ENCODE data around the gene WDR72.

The WDR72 gene

GRCh38 chr15:53527996-53528395 is 231.5 kb downstream of the WDR72 start:
- DNase-seq: no peak

- no peak for DNase-seq
These were observed 233.6 kb downstream of the WDR72 start for GRCh38 chr15:53525894-53526293.

GRCh38 chr15:53522991-53523390 is 236.5 kb downstream of the WDR72 start:
- DNase-seq: no peak

- DNase-seq: no peak
These were observed 238.5 kb downstream of the WDR72 start for GRCh38 chr15:53520996-53521395.

- no peak for DNase-seq
These were observed 246.0 kb downstream of the WDR72 start for GRCh38 chr15:53513431-53513830.

GRCh38 chr15:53512029-53512428 is 247.4 kb downstream of the WDR72 start:
- no peak for DNase-seq

GRCh38 chr15:53511175-53511574 is 248.3 kb downstream of the WDR72 start:
- DNase-seq: no peak

GRCh38 chr15:53506370-53506769 is 253.1 kb downstream of the WDR72 start:
- no peak for DNase-seq

GRCh38 chr15:53498996-53499395 is 260.5 kb downstream of the WDR72 start:
- no peak for DNase-seq

GRCh38 chr15:53490341-53490740 is 269.1 kb downstream of the WDR72 start:
- no peak for DNase-seq

- no peak for DNase-seq
These were observed 277.4 kb downstream of the WDR72 start for GRCh38 chr15:53482055-53482454.

GRCh38 chr15:53477981-53478766 is 281.3 kb downstream of the WDR72 start:
- no peak for DNase-seq

GRCh38 chr15:53473886-53474285 is 285.6 kb downstream of the WDR72 start:
- DNase-seq: no peak

GRCh38 chr15:53473435-53473834 is 286.0 kb downstream of the WDR72 start:
- DNase-seq: no peak

- no peak for DNase-seq
These were observed 286.6 kb downstream of the WDR72 start for GRCh38 chr15:53472883-53473282.

GRCh38 chr15:53472210-53472609 is 287.3 kb downstream of the WDR72 start:
- DNase-seq: no peak

GRCh38 chr15:53470743-53471142 is 288.7 kb downstream of the WDR72 start:
- no peak for DNase-seq

GRCh38 chr15:53469422-53469821 is 290.0 kb downstream of the WDR72 start:
- DNase-seq: no peak

All from activated T-cell treated with anti-CD3 and anti-CD28 coated beads for 4 hours (primary cell).